T-helper 17 cell (primary cell): ENCODE data around the gene ST3GAL6. TPM values are rescaled to one million over a fixed set of nuclear protein-coding genes. Genes with fewer than 3 reads are reported as not detected.

Source experiments
- ATAC-seq: fragments of 150-1000 bp; cut with Tn5 transposase; 2 replicates; pipeline ENCODE4 v1.10.0; 2021; ENCODE audit warnings: mild to moderate bottlenecking, moderate library complexity
- DNase-seq, 3 donors: peaks; one replicate each; pipeline versions ENCODE4 v3.0.0 to v3.0.0-alpha.2; 2020 to 2021
- H3K9me3 ChIP-seq: one replicate; pipeline ENCODE4 v1.7.0; 2013; ENCODE audit warnings: low read length, mild to moderate bottlenecking; ENCODE audit not compliant: control insufficient read depth, poor library complexity, severe bottlenecking
- H3K27ac Mint-ChIP-seq: one replicate; pipeline ENCODE4 v1.8.0; 2022; ENCODE audit warnings: mild to moderate bottlenecking, moderate library complexity, mixed read lengths
- H3K27me3 Mint-ChIP-seq: one replicate; pipeline ENCODE4 v1.8.0; 2022; ENCODE audit warnings: mixed read lengths
- H3K36me3 Mint-ChIP-seq: one replicate; pipeline ENCODE4 v1.8.0; 2022; ENCODE audit warnings: low read depth, mixed read lengths
- H3K4me1 Mint-ChIP-seq: one replicate; pipeline ENCODE4 v1.8.0; 2022; ENCODE audit warnings: mild to moderate bottlenecking, mixed read lengths
- H3K4me3 Mint-ChIP-seq: one replicate; pipeline ENCODE4 v1.8.0; 2022; ENCODE audit warnings: mild to moderate bottlenecking, moderate library complexity, mixed read lengths
- total RNA-seq, 4 donors: library from RNA in 2 of 4; stranded (reverse) in 2 of 4; gene quantifications; one replicate each; pipeline ENCODE4 v1.2.3 and lab custom pipeline; 2022 to 2026

The ST3GAL6 gene
- total RNA-seq (1 to 10 TPM in 1 of 2 donors, under 1 TPM in 1; 0.99 to 3.6 TPM), total RNA-seq (lab: John Stamatoyannopoulos, UW) (0 to 0.08 reads per million in 2 donors)

DNA sequence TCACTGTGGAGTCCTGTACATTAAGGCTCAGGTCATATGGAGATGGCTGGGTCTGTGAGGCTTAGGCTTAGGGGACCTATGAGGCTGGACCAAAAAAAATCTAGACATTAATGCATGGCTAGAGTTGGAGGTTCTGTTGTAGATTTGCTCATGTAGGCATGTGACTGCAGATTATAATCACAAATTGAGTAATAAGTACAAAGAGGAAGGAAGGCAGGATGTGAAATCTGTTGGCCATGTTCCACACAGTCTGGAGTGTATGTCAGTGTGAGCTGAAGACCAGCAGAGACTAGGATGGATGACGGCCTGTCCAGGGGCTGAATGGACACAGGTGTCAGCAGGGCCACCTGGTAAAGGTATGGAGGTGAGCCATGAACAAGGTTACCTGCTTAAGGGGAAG lies at the start of gene ST3GAL6:
ST3GAL6 (plus strand) TSS at position 265 of the 400 bp plus-strand sequence. CDS start 5,101 bp downstream, outside the sequence.
- peaks cover 5% of the 10 kb centered on the region for H3K36me3 Mint-ChIP-seq
- H3K9me3 ChIP-seq, result no peaks in the 10 kb centered on the region
- ATAC-seq (no peak), DNase-seq (no peak)
- H3K4me1 Mint-ChIP-seq, result peaks cover 7% of the 10 kb centered on the region
- H3K27ac Mint-ChIP-seq, result no peak within 1 kb of the TSS
- peak within 1 kb of the TSS; percentile 22 for H3K4me3 Mint-ChIP-seq
- H3K27me3 Mint-ChIP-seq, result peaks cover 45% of the 10 kb centered on the region

GRCh38 chr3:98713984-98714383 lies 49.2 kb upstream of the ST3GAL6 start:
- Mint-ChIP-seq H3K27ac (no peak overlapping the region), H3K4me3 (no peak overlapping the region), H3K36me3 (no peaks in the 10 kb centered on the region), H3K4me1 (no peaks in the 10 kb centered on the region), H3K27me3 (peaks cover 24% of the 10 kb centered on the region)
- ATAC-seq (no peak), DNase-seq (no peak)
- H3K9me3 ChIP-seq, result peaks cover 3% of the 10 kb centered on the region

DNA sequence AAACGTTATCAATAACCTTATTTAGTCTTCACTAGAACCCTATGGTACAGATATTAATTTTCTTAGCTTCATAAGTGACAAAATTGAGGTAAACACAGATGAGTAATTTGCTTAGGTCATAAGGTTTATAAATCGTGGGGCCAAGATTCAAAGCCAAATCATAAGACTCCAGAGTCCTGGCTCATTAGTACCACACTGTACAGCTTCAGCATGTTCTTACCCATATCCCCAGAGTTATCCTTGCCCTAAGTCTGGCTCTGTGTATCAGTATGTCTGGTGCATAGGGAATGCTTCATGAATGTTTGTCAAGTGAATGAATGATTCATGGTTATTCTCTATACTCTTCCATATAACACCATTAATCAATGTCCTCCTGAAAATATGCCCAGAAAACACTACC lies 45.6 kb upstream of the ST3GAL6 start:
- Mint-ChIP-seq H3K27ac (no peak overlapping the region), H3K4me3 (no peak overlapping the region), H3K4me1 (no peaks in the 10 kb centered on the region), H3K36me3 (no peaks in the 10 kb centered on the region), H3K27me3 (peaks cover 20% of the 10 kb centered on the region)
- no peak for DNase-seq
- peaks cover 3% of the 10 kb centered on the region for H3K9me3 ChIP-seq
- ATAC-seq, result no peak

- Mint-ChIP-seq H3K4me1 (no peaks in the 10 kb centered on the region), H3K4me3 (no peak overlapping the region)
These were observed 44.4 kb upstream of the ST3GAL6 start for GRCh38 chr3:98718730-98719129.

DNA sequence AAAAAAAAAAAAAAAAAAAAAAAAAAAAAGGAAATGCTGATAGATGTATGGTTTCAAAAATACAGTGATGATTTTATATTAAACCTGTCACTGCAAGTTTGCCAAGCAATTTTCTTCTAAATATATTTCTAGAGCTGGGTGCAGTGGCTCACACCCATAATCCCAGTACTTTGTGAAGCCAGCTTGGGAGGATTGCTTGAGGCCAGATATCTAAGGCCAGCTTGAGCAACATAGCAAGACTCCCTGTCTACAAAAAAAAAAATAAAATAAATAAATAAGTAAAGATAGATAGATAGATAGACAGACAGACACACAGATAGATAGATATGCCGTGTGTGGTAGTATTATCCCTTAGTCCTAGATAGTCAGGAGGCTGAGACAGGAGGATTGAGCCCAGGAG lies 41.4 kb upstream of the ST3GAL6 start:
- H3K4me3 Mint-ChIP-seq, result no peak overlapping the region
- no peaks in the 10 kb centered on the region for H3K4me1 Mint-ChIP-seq
- no peak overlapping the region for H3K27ac Mint-ChIP-seq
- no peak for DNase-seq
- H3K36me3 Mint-ChIP-seq, result no peaks in the 10 kb centered on the region
- no peak for ATAC-seq
- H3K27me3 Mint-ChIP-seq, result peaks cover 24% of the 10 kb centered on the region
- H3K9me3 ChIP-seq, result peaks cover 3% of the 10 kb centered on the region

More at GRCh38 chr3:98718730-98719129, 44.4 kb upstream of the ST3GAL6 start:
- no peak for DNase-seq
- H3K9me3 ChIP-seq, result peaks cover 3% of the 10 kb centered on the region
- H3K27me3 Mint-ChIP-seq, result peaks cover 22% of the 10 kb centered on the region
- H3K27ac Mint-ChIP-seq, result no peak overlapping the region
- H3K36me3 Mint-ChIP-seq, result no peaks in the 10 kb centered on the region
- no peak for ATAC-seq

- Mint-ChIP-seq H3K27me3 (peaks cover 30% of the 10 kb centered on the region), H3K4me3 (no peak overlapping the region), H3K36me3 (no peaks in the 10 kb centered on the region), H3K4me1 (no peaks in the 10 kb centered on the region), H3K27ac (no peak overlapping the region)
- DNase-seq (no peak), ATAC-seq (no peak)
- H3K9me3 ChIP-seq, result peaks cover under 1% of the 10 kb centered on the region
These were observed 40.8 kb upstream of the ST3GAL6 start for GRCh38 chr3:98722389-98722788.

GRCh38 chr3:98725352-98725751 lies 37.8 kb upstream of the ST3GAL6 start:
- DNase-seq, result no peak
- ATAC-seq, result no peak
- Mint-ChIP-seq H3K27ac (no peak overlapping the region), H3K4me1 (no peaks in the 10 kb centered on the region), H3K36me3 (no peaks in the 10 kb centered on the region), H3K27me3 (peaks cover 33% of the 10 kb centered on the region), H3K4me3 (no peak overlapping the region)
- no peaks in the 10 kb centered on the region for H3K9me3 ChIP-seq

DNA sequence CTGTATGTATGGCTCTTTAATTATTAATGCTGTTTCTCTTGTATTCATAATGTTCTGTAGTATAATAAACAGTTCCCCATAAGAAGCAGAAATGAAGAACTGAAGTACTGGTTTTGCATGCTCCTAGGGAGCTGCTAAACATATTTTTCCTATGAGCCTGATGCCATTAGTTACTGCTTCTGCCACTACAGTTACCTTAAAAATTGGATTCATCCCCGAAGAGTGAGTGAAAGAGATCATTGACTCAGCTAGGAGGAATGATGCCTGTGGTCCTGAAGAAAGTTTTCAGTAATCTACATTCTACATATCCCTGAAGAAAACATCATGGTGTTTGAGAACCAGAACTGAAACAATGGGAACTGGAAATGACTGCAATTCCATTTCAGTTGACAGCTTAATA lies 37.1 kb upstream of the ST3GAL6 start:
- Mint-ChIP-seq H3K27ac (no peak overlapping the region), H3K4me3 (no peak overlapping the region), H3K4me1 (no peaks in the 10 kb centered on the region), H3K27me3 (peaks cover 40% of the 10 kb centered on the region), H3K36me3 (peaks cover 3% of the 10 kb centered on the region)
- no peaks in the 10 kb centered on the region for H3K9me3 ChIP-seq
- ATAC-seq (no peak), DNase-seq (no peak)

GRCh38 chr3:98727638-98728037 lies 35.5 kb upstream of the ST3GAL6 start:
- Mint-ChIP-seq H3K27me3 (peaks cover 42% of the 10 kb centered on the region), H3K4me3 (no peak overlapping the region)

GRCh38 chr3:98728672-98729071 lies 34.5 kb upstream of the ST3GAL6 start:
- H3K4me1 Mint-ChIP-seq, result peaks cover 2% of the 10 kb centered on the region
- no peak overlapping the region for H3K4me3 Mint-ChIP-seq
- peaks cover 3% of the 10 kb centered on the region for H3K36me3 Mint-ChIP-seq
- H3K27me3 Mint-ChIP-seq, result peaks cover 39% of the 10 kb centered on the region
- H3K27ac Mint-ChIP-seq, result no peak overlapping the region
- ATAC-seq, result no peak
- no peaks in the 10 kb centered on the region for H3K9me3 ChIP-seq
- no peak for DNase-seq

More at GRCh38 chr3:98727638-98728037, 35.5 kb upstream of the ST3GAL6 start:
- peaks cover 2% of the 10 kb centered on the region for H3K4me1 Mint-ChIP-seq
- H3K36me3 Mint-ChIP-seq, result peaks cover 3% of the 10 kb centered on the region
- no peaks in the 10 kb centered on the region for H3K9me3 ChIP-seq
- H3K27ac Mint-ChIP-seq, result no peak overlapping the region
- DNase-seq, result no peak
- no peak for ATAC-seq

- H3K4me1 Mint-ChIP-seq, result peaks cover 2% of the 10 kb centered on the region
- no peak overlapping the region for H3K27ac Mint-ChIP-seq
- H3K27me3 Mint-ChIP-seq, result peaks cover 56% of the 10 kb centered on the region
- no peaks in the 10 kb centered on the region for H3K9me3 ChIP-seq
- DNase-seq (no peak), ATAC-seq (peak; percentile 33)
- H3K36me3 Mint-ChIP-seq, result peaks cover 3% of the 10 kb centered on the region
- peak overlapping the region; percentile 19 for H3K4me3 Mint-ChIP-seq
These were observed 32.8 kb upstream of the ST3GAL6 start for GRCh38 chr3:98730338-98730737.

- Mint-ChIP-seq H3K4me3 (peak overlapping the region; percentile 19), H3K27me3 (peaks cover 62% of the 10 kb centered on the region), H3K4me1 (peaks cover 2% of the 10 kb centered on the region), H3K36me3 (peaks cover 3% of the 10 kb centered on the region), H3K27ac (no peak overlapping the region)
- DNase-seq (no peak), ATAC-seq (no peak)
- no peaks in the 10 kb centered on the region for H3K9me3 ChIP-seq
These were observed 32.1 kb upstream of the ST3GAL6 start for GRCh38 chr3:98730886-98731537.

- Mint-ChIP-seq H3K4me3 (peak overlapping the region; percentile 82), H3K27me3 (peaks cover 66% of the 10 kb centered on the region), H3K4me1 (peaks cover 2% of the 10 kb centered on the region), H3K27ac (no peak overlapping the region), H3K36me3 (peaks cover 3% of the 10 kb centered on the region)
- H3K9me3 ChIP-seq, result no peaks in the 10 kb centered on the region
- DNase-seq (no peak), ATAC-seq (peak; percentile 46)
These were observed 31.3 kb upstream of the ST3GAL6 start for GRCh38 chr3:98731720-98732285.
